ENCODE data around the gene XYLT1. TPM values are rescaled to one million over a fixed set of nuclear protein-coding genes. Genes with fewer than 3 reads are reported as not detected.

XYLT1 gene
- total and polyA plus RNA-seq, 10 of the 15 experiments (the other 5 are each of a cell fraction or from before 2014, with no cell fraction given) = 0.88 to 14.8 (median 5.8) TPM

- Histone ChIP-seq H3K9ac (ENCODE audit: control insufficient read depth, insufficient read depth, low read length) (no peak overlapping the region), H3K4me3 (no peak overlapping the region), H2AFZ (ENCODE audit: control insufficient read depth, low read depth, low read length) (no peak overlapping the region), H3K79me2 (ENCODE audit: control insufficient read depth, insufficient read depth, low read length) (no peaks in the 10 kb centered on the region), H3K9me3 (replicated peaks; ENCODE audit: control insufficient read depth, insufficient read depth, low read length) (no peaks in the 10 kb centered on the region), H3K27me3 (replicated peaks in 1 of 2; ENCODE audit: control insufficient read depth in 2 of 2, insufficient read depth in 2 of 2, low read length in 1 of 2) (no peaks in the 10 kb centered on the region), H3K36me3 (ENCODE audit: control insufficient read depth in 2 of 2, insufficient read depth in 2 of 2, low read length in 1 of 2) (no peaks in the 10 kb centered on the region), H3K27ac (ENCODE audit: control insufficient read depth, insufficient read depth) (no peak overlapping the region), H3K4me1 (ENCODE audit: control insufficient read depth, insufficient read depth, low read length) (peaks cover 34% of the 10 kb centered on the region), H3K4me2 (ENCODE audit: control insufficient read depth, insufficient read depth) (no peak overlapping the region), H4K20me1 (ENCODE audit: control insufficient read depth, insufficient read depth) (no peaks in the 10 kb centered on the region)
- DNase-seq (ENCODE audit: low read depth, low spot score) (no peak), FAIRE-seq (no peak), ATAC-seq (no peak)
- ChIA-PET POLR2A (interaction anchor here (0.6 to 4.8 kb wide), 5 partner anchors 10 to 271 kb away, joined by 3 to 32 read pairs (median 5); no protein-coding TSS in a partner anchor), RAD21 (ENCODE audit: unreplicated experiment) (interaction anchor here (1.2 to 8.9 kb wide), 8 partner anchors 17 to 166 kb away, joined by 4 to 109 read pairs (median 54); no protein-coding TSS in a partner anchor), SMC1A (ENCODE audit: uncharacterized antibody, unreplicated experiment) (interaction anchor here (0.7 to 12.6 kb wide), 15 partner anchors 7 to 229 kb away, joined by 3 to 241 read pairs (median 15); no protein-coding TSS in a partner anchor), CTCF (interaction anchor here (0.7 to 8.2 kb wide), 9 partner anchors 15 to 165 kb away, joined by 3 to 85 read pairs (median 5); no protein-coding TSS in a partner anchor)
- in situ Hi-C loops (cut with MboI) = loop anchor here (5.0 kb wide), 1 partner anchor 168 kb away; no protein-coding TSS in a partner anchor
- no TSS peak for BruUV-seq (replicated peaks)
- intact Hi-C loops (cut with micrococcal nuclease; ENCODE audit: unreplicated experiment) = loop anchor here (2.0 to 10.0 kb wide), 6 partner anchors 39 to 272 kb away; no protein-coding TSS in a partner anchor
- WGBS (ENCODE audit: insufficient coverage, insufficient replicate concordance, low lambda C conversion rate, missing lambda C conversion rate) = 72% methylated on average over 7 of the region's 7 CpGs
- no peak for TF ChIP-seq POLR2AphosphoS2 (IDR thresholded peaks at IDR 0.05; ENCODE audit: low read depth, low read length)
- no peak for TF ChIP-seq FOXM1 (IDR thresholded peaks at IDR 0.05; ENCODE audit: low read depth, low read length)
- no peak for TF ChIP-seq SMAD1 (IDR thresholded peaks at IDR 0.05; ENCODE audit: low read depth, partially characterized antibody)
- TF ChIP-seq CREB1 (IDR thresholded peaks at IDR 0.05; ENCODE audit: low read depth) = no peak
- TF ChIP-seq IKZF1 (conservative IDR thresholded peaks at IDR 0.05) = no peak
- TF ChIP-seq ZNF622 (IDR thresholded peaks at IDR 0.05) = no peak
- no peak for TF ChIP-seq ZNF274 (IDR thresholded peaks at IDR 0.05; ENCODE audit: insufficient read depth, insufficient read length)
- TF ChIP-seq SUPT20H (IDR thresholded peaks at IDR 0.05; ENCODE audit: borderline replicate concordance, control insufficient read depth, low read depth, low read length) = no peak
- no peak for TF ChIP-seq HCFC1 (IDR thresholded peaks at IDR 0.05; ENCODE audit: low read length)
- no peak for TF ChIP-seq ZZZ3 (IDR thresholded peaks at IDR 0.05; ENCODE audit: control insufficient read depth, insufficient read length, low read depth)
- TF ChIP-seq ZBTB33 (IDR thresholded peaks at IDR 0.05) = no peak
- no peak for TF ChIP-seq JUND (IDR thresholded peaks at IDR 0.05; ENCODE audit: low read depth, low read length)
- TF ChIP-seq MLLT1 (IDR thresholded peaks at IDR 0.05) = no peak
- no peak for TF ChIP-seq TCF12 (IDR thresholded peaks at IDR 0.05; ENCODE audit: low read depth, low read length)
- no peak for TF ChIP-seq ETV6 (conservative IDR thresholded peaks at IDR 0.05 in 1 of 2, IDR thresholded peaks at IDR 0.05 in 1 of 2; ENCODE audit: borderline replicate concordance in 1 of 2, low read depth in 1 of 2)
- no peak for TF ChIP-seq CHD1 (IDR thresholded peaks at IDR 0.05; ENCODE audit: low read depth, low read length)
- no peak for TF ChIP-seq SPI1 (IDR thresholded peaks at IDR 0.05; ENCODE audit: borderline replicate concordance, insufficient read depth, low read depth, low read length)
- no peak for TF ChIP-seq HDGF (IDR thresholded peaks at IDR 0.05)
- TF ChIP-seq KLF5 (IDR thresholded peaks at IDR 0.05; ENCODE audit: partially characterized antibody) = no peak
Observed at GRCh38 chr16:17299790-17300189, 171.0 kb downstream of the XYLT1 start.

Data from GM12878 (cell line).